DND-41 (cell line): Measurements from ENCODE around the gene DRD3.

Experiments used
- ATAC-seq: fragments of 200-7000 bp; cut with Tn5 transposase; 3 replicates; pipeline ENCODE4 v1.9.1; 2021; ENCODE audit warnings: low read depth; ENCODE audit not compliant: insufficient read depth
- DNase-seq: peaks from one replicate; pipeline ENCODE4 v3.0.0-alpha.2; 2020
- H2AFZ ChIP-seq: 2 replicates; pipeline ENCODE4 v1.6.0; 2012; ENCODE audit warnings: low read depth, low read length
- H3K27ac ChIP-seq: 2 replicates; pipeline ENCODE4 v1.5.1; 2012; ENCODE audit warnings: low read length, inconsistent platforms
- H3K27me3 ChIP-seq: fragments of 200-600 bp; sonication (generic); 2 replicates; pipeline ENCODE4 v1.6.0; 2012; ENCODE audit warnings: low read length, mild to moderate bottlenecking, inconsistent platforms; ENCODE audit not compliant: insufficient read depth, poor library complexity
- H3K36me3 ChIP-seq: 2 replicates; pipeline ENCODE4 v1.5.1; 2012; ENCODE audit warnings: low read length, inconsistent platforms; ENCODE audit not compliant: insufficient read depth
- H3K4me1 ChIP-seq: 2 replicates; pipeline ENCODE4 v1.5.1; 2012; ENCODE audit warnings: mild to moderate bottlenecking, low read length; ENCODE audit not compliant: insufficient read depth
- H3K4me2 ChIP-seq: 2 replicates; pipeline ENCODE4 v1.6.0; 2012; ENCODE audit warnings: mild to moderate bottlenecking, moderate library complexity, low read length, inconsistent platforms; ENCODE audit not compliant: insufficient read depth
- H3K4me3 ChIP-seq, 2 experiments: fragments of 200-600 bp in 1 of 2; shearing (Covaris generic) in 1 of 2; 2 replicates each; pipeline ENCODE4 v1.5.1; 2012 to 2016; ENCODE audit warnings: inconsistent platforms in 2 of 2, low read length in 2 of 2, mild to moderate bottlenecking in 2 of 2, low read depth in 1 of 2, moderate library complexity in 1 of 2
- H3K79me2 ChIP-seq: 2 replicates; pipeline ENCODE4 v1.6.0; 2012; ENCODE audit warnings: low read length, inconsistent platforms; ENCODE audit not compliant: insufficient read depth
- H3K9ac ChIP-seq: 2 replicates; pipeline ENCODE4 v1.6.0; 2012; ENCODE audit warnings: low read depth, mild to moderate bottlenecking, inconsistent platforms, low read length, moderate library complexity
- H3K9me3 ChIP-seq: 2 replicates; pipeline ENCODE4 v1.5.1; 2012; ENCODE audit warnings: low read length, moderate library complexity, mild to moderate bottlenecking, inconsistent platforms; ENCODE audit not compliant: insufficient read depth, severe bottlenecking
- H4K20me1 ChIP-seq: 2 replicates; pipeline ENCODE4 v1.6.0; 2012; ENCODE audit warnings: low read length; ENCODE audit not compliant: insufficient read depth
- CTCF ChIP-seq: IDR thresholded peaks from 2 replicates; pipeline ENCODE4 v1.5.1; 2012; ENCODE audit warnings: borderline replicate concordance, low read length, moderate library complexity, mild to moderate bottlenecking; ENCODE audit not compliant: poor library complexity, severe bottlenecking; ENCODE audit errors: extremely low read depth
- EZH2 ChIP-seq: IDR thresholded peaks from 3 replicates; pipeline ENCODE4 v1.6.1; 2012; ENCODE audit warnings: borderline replicate concordance, low read depth, mild to moderate bottlenecking, moderate library complexity, low read length, inconsistent platforms; ENCODE audit not compliant: severe bottlenecking

DRD3 gene

GRCh38 chr3:114221881-114222264 is 43.0 kb upstream of the DRD3 start:
- Histone ChIP-seq H3K4me2 (no peak overlapping the region), H2AFZ (no peak overlapping the region), H3K27me3 (no peaks in the 10 kb centered on the region), H3K9me3 (peaks cover 13% of the 10 kb centered on the region), H3K79me2 (no peaks in the 10 kb centered on the region), H3K4me3 (no peak overlapping the region), H3K27ac (no peak overlapping the region), H4K20me1 (no peaks in the 10 kb centered on the region), H3K9ac (no peak overlapping the region), H3K4me1 (no peaks in the 10 kb centered on the region), H3K36me3 (no peaks in the 10 kb centered on the region)
- no peak for DNase-seq
- no peak for TF ChIP-seq EZH2
- TF ChIP-seq CTCF = no peak
- ATAC-seq = no peak

GRCh38 chr3:114221165-114221880 is 42.5 kb upstream of the DRD3 start:
- Histone ChIP-seq H3K27ac (no peak overlapping the region), H3K79me2 (no peaks in the 10 kb centered on the region), H4K20me1 (no peaks in the 10 kb centered on the region), H3K9me3 (peaks cover 13% of the 10 kb centered on the region), H3K4me2 (no peak overlapping the region), H3K27me3 (no peaks in the 10 kb centered on the region), H3K4me3 (no peak overlapping the region), H3K4me1 (no peaks in the 10 kb centered on the region), H2AFZ (no peak overlapping the region), H3K9ac (no peak overlapping the region), H3K36me3 (no peaks in the 10 kb centered on the region)
- DNase-seq (no peak), ATAC-seq (no peak)
- TF ChIP-seq EZH2 (no peak), CTCF (no peak)

- ATAC-seq = no peak
- no peaks in the 10 kb centered on the region for H4K20me1 ChIP-seq
- H3K79me2 ChIP-seq = no peaks in the 10 kb centered on the region
- no peak overlapping the region for H3K4me2 ChIP-seq
- no peaks in the 10 kb centered on the region for H3K36me3 ChIP-seq
- H2AFZ ChIP-seq = no peak overlapping the region
- H3K4me1 ChIP-seq = peaks cover 8% of the 10 kb centered on the region
- no peak overlapping the region for H3K27ac ChIP-seq
- peaks cover 4% of the 10 kb centered on the region for H3K9me3 ChIP-seq
- no peaks in the 10 kb centered on the region for H3K27me3 ChIP-seq
- no peak for DNase-seq
- TF ChIP-seq EZH2 (no peak), CTCF (no peak)
- no peak overlapping the region for H3K4me3 ChIP-seq
- H3K9ac ChIP-seq = no peak overlapping the region
Measured at GRCh38 chr3:114219741-114220140, 40.9 kb upstream of the DRD3 start.
